ENCODE data around the gene HHIPL1.
A peak's percentile ranks its signal among the peaks of the same experiment; 100 is the strongest.

Gene HHIPL1

GRCh38 chr14:99606359-99606758, 38.6 kb upstream of the HHIPL1 start:
- Histone ChIP-seq H3K4me3 (ENCODE audit: low read depth, low read length) (peak overlapping the region; percentile 93), H3K27ac (peak overlapping the region; percentile 99), H3K27me3 (ENCODE audit: insufficient read depth, low read depth, severe bottlenecking) (no peaks in the 10 kb centered on the region), H3K36me3 (peaks cover 15% of the 10 kb centered on the region), H3K9me3 (ENCODE audit: severe bottlenecking) (no peaks in the 10 kb centered on the region)
- no peak for TF ChIP-seq CTCF (IDR thresholded peaks at IDR 0.05; ENCODE audit: low read depth, low read length)
- DNase-seq = no peak

GRCh38 chr14:99608591-99608990, 36.3 kb upstream of the HHIPL1 start:
- H3K27ac ChIP-seq = 0 out of 2 replicates have a peak overlapping the region, but pooled peaks have one; percentile 16
- no peaks in the 10 kb centered on the region for H3K9me3 ChIP-seq (ENCODE audit: severe bottlenecking)
- TF ChIP-seq CTCF (IDR thresholded peaks at IDR 0.05; ENCODE audit: low read depth, low read length) = no peak
- no peaks in the 10 kb centered on the region for H3K27me3 ChIP-seq (ENCODE audit: insufficient read depth, low read depth, severe bottlenecking)
- no peak for DNase-seq
- H3K36me3 ChIP-seq = no peaks in the 10 kb centered on the region
- no peak overlapping the region for H3K4me3 ChIP-seq (ENCODE audit: low read depth, low read length)

GRCh38 chr14:99609245-99610170, 35.4 kb upstream of the HHIPL1 start:
- no peak for TF ChIP-seq CTCF (IDR thresholded peaks at IDR 0.05; ENCODE audit: low read depth, low read length)
- no peaks in the 10 kb centered on the region for H3K27me3 ChIP-seq (ENCODE audit: insufficient read depth, low read depth, severe bottlenecking)

GRCh38 chr14:99611646-99612045, 33.3 kb upstream of the HHIPL1 start:
- Histone ChIP-seq H3K36me3 (no peaks in the 10 kb centered on the region), H3K4me3 (ENCODE audit: low read depth, low read length) (no peak overlapping the region), H3K9me3 (ENCODE audit: severe bottlenecking) (no peaks in the 10 kb centered on the region), H3K27ac (peak overlapping the region; percentile 61; the same call in 1 of the 2 replicates), H3K27me3 (ENCODE audit: insufficient read depth, low read depth, severe bottlenecking) (no peaks in the 10 kb centered on the region)
- DNase-seq = no peak
- TF ChIP-seq CTCF (IDR thresholded peaks at IDR 0.05; ENCODE audit: low read depth, low read length) = no peak

More at GRCh38 chr14:99609245-99610170, 35.4 kb upstream of the HHIPL1 start:
- DNase-seq = peak; percentile 26
- H3K36me3 ChIP-seq = no peaks in the 10 kb centered on the region
- H3K9me3 ChIP-seq (ENCODE audit: severe bottlenecking) = no peaks in the 10 kb centered on the region
- H3K4me3 ChIP-seq (ENCODE audit: low read depth, low read length) = no peak overlapping the region
- H3K27ac ChIP-seq = peak overlapping the region; percentile 9; the same call in 1 of the 2 replicates

DNA sequence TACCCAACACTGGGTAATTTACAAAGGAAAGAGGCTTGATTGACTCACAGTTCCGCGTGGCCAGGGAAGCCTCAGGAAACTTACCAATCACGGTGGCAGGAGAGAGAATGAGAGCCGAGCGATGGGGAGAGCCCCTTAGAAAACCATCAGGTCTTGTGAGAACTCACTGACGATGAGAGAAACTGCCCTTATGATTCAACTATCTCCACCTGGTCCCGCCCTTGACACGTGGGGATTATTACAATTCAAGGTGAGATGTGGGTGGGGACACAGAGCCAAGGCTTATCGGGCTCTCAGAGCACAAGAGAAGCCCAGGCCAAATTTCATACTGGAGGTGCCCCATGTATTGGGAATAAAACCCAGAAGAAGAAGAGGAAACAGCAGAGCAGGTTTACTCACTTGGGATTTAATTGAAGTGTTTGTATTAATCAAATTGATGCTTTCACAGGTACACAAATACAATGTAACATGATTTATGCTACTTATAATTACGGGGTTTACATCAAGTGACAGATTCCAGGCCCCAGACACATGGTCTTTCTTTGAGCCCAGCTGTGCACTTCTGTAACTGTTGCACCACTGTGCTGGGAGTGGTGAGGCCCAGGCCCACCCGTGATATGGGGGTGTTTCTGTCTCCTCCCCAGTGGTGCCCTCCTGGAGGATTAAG, 32.7 kb upstream of the HHIPL1 start:
- Histone ChIP-seq H3K36me3 (no peaks in the 10 kb centered on the region), H3K4me3 (ENCODE audit: low read depth, low read length) (no peak overlapping the region), H3K27me3 (ENCODE audit: insufficient read depth, low read depth, severe bottlenecking) (no peaks in the 10 kb centered on the region), H3K9me3 (ENCODE audit: severe bottlenecking) (no peaks in the 10 kb centered on the region), H3K27ac (peak overlapping the region; percentile 61)
- DNase-seq = peak; percentile 50
- no peak for TF ChIP-seq CTCF (IDR thresholded peaks at IDR 0.05; ENCODE audit: low read depth, low read length)

Data from WERI-Rb-1 (cell line).